ENCODE data around the gene MFSD6L. TPM values are rescaled to one million over a fixed set of nuclear protein-coding genes. Genes with fewer than 3 reads are reported as not detected.

Gene MFSD6L
- total RNA-seq, 4 donors from 2014 or later = 0.26 to 1.0 (median 0.65) TPM

DNA sequence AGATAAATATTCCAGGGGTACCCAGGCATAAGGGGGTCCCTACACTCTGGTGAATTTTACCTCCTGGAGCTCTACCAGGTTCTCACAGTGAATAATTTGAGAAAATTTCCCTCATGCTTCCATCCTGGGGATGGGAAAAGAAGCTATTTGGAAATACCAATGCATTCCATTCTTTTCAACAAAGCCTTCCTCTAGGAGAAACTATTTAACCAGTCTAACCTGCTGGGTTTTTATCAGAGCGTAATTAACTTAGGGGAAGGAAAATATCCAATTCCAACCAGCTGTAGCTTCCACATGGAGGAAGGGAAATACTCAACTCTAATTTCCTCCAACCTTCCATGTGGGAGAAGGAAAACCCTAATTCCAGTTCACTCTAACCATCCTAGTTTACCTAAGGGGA, 17.0 kb downstream of the MFSD6L start:
- Histone ChIP-seq H3K4me1 (peaks cover 9% of the 10 kb centered on the region), H3K27ac (no peak overlapping the region), H3K36me3 (no peaks in the 10 kb centered on the region), H3K9me3 (no peaks in the 10 kb centered on the region), H3K27me3 (no peaks in the 10 kb centered on the region), H3K4me3 (no peak overlapping the region)
- no peak for DNase-seq (ENCODE audit: low spot score in 2 of 2)
- WGBS = 81% methylated on average over 1 of the region's 1 CpG
- TF ChIP-seq POLR2AphosphoS5 (IDR thresholded peaks at IDR 0.05) (no peak), EP300 (IDR thresholded peaks at IDR 0.05) (no peak), POLR2A (IDR thresholded peaks at IDR 0.05) (no peak)
- TF ChIP-seq, protein P1, sequence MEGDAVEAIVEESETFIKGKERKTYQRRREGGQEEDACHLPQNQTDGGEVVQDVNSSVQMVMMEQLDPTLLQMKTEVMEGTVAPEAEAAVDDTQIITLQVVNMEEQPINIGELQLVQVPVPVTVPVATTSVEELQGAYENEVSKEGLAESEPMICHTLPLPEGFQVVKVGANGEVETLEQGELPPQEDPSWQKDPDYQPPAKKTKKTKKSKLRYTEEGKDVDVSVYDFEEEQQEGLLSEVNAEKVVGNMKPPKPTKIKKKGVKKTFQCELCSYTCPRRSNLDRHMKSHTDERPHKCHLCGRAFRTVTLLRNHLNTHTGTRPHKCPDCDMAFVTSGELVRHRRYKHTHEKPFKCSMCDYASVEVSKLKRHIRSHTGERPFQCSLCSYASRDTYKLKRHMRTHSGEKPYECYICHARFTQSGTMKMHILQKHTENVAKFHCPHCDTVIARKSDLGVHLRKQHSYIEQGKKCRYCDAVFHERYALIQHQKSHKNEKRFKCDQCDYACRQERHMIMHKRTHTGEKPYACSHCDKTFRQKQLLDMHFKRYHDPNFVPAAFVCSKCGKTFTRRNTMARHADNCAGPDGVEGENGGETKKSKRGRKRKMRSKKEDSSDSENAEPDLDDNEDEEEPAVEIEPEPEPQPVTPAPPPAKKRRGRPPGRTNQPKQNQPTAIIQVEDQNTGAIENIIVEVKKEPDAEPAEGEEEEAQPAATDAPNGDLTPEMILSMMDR (IDR thresholded peaks at IDR 0.05) = no peak

DNA sequence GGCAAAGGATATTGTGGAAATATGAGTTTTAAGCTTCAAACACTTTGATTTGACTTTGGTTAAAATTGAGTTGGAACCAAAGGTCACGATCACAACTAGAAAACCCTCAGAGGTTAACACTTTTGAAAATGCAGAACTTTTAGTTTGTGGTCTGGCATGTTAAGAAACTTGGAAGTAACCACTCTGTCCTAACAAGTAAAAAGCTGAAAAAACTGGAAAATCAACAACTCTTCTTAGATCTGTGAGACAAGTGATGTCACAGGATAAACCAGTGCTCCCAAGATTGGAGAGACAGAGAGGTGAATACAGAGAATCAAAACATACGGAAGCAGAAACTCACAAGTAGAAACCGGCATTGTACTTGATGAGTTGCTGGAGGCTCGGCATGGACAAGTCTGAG, 17.4 kb downstream of the MFSD6L start:
- Histone ChIP-seq H3K9me3 (no peaks in the 10 kb centered on the region), H3K27ac (no peak overlapping the region), H3K4me1 (peaks cover 9% of the 10 kb centered on the region), H3K36me3 (no peaks in the 10 kb centered on the region), H3K4me3 (no peak overlapping the region), H3K27me3 (no peaks in the 10 kb centered on the region)
- no peak for TF ChIP-seq EP300 (IDR thresholded peaks at IDR 0.05)
- no peak for TF ChIP-seq POLR2A (IDR thresholded peaks at IDR 0.05)
- no peak for TF ChIP-seq POLR2AphosphoS5 (IDR thresholded peaks at IDR 0.05)
- TF ChIP-seq, protein P1 (IDR thresholded peaks at IDR 0.05) = no peak
- WGBS = 67% methylated on average over 4 of the region's 4 CpGs
- DNase-seq (ENCODE audit: low spot score in 2 of 2) = no peak

DNA sequence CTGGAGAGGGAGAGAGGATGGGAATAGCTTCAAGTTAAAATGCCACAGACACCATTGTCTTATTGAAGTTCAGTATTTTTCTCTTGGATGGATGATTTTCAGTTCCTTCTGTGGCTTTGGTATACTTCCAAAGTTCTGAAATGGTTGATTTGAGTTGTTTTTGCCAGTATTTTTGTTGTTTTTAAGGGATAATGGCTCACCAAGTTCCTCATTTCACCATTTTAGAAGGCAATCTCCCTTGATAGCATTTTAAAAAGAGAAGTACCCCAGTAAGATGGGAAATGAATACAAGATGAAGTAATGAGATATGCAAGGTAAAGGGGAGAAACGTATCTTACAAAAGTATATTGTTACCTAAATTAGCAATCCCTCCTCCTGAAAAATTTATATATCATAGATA, 22.3 kb downstream of the MFSD6L start:
- 72% methylated on average over 1 of the region's 1 CpG for WGBS
- H3K9me3 ChIP-seq = peaks cover 4% of the 10 kb centered on the region
- H3K4me3 ChIP-seq = no peak overlapping the region
- H3K27me3 ChIP-seq = no peaks in the 10 kb centered on the region
- no peak for DNase-seq (ENCODE audit: low spot score in 2 of 2)
- H3K4me1 ChIP-seq = no peaks in the 10 kb centered on the region
- TF ChIP-seq POLR2A (IDR thresholded peaks at IDR 0.05) (no peak), EP300 (IDR thresholded peaks at IDR 0.05) (no peak), POLR2AphosphoS5 (IDR thresholded peaks at IDR 0.05) (no peak)
- TF ChIP-seq, protein P1 (IDR thresholded peaks at IDR 0.05) = no peak
- no peak overlapping the region for H3K27ac ChIP-seq
- no peaks in the 10 kb centered on the region for H3K36me3 ChIP-seq

DNA sequence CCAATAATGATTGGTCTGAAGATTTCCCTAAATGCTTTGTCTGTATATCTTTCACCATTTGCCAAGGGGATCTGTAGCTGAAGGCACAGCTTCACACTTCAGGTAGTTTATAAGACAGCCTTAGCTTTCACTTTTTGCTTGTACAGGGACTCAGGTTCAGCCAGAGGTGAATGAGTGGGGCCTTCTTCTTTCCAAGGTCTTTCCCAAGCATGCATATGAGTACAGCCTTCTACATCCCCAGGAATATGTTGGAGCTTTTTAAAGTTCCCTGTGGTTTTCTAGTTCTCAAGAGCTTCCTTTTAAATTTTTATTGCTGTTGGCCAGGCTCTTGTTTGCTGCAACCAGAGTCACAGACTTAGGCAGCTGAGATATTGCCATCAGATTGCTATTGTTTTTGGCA, 22.9 kb downstream of the MFSD6L start:
- Histone ChIP-seq H3K4me1 (no peaks in the 10 kb centered on the region), H3K9me3 (peaks cover 4% of the 10 kb centered on the region), H3K4me3 (no peak overlapping the region), H3K27me3 (no peaks in the 10 kb centered on the region), H3K36me3 (no peaks in the 10 kb centered on the region), H3K27ac (no peak overlapping the region)
- no peak for DNase-seq (ENCODE audit: low spot score in 2 of 2)
- no peak for TF ChIP-seq POLR2A (IDR thresholded peaks at IDR 0.05)
- TF ChIP-seq POLR2AphosphoS5 (IDR thresholded peaks at IDR 0.05) = no peak
- TF ChIP-seq, protein P1 (IDR thresholded peaks at IDR 0.05) = no peak
- TF ChIP-seq EP300 (IDR thresholded peaks at IDR 0.05) = no peak

DNA sequence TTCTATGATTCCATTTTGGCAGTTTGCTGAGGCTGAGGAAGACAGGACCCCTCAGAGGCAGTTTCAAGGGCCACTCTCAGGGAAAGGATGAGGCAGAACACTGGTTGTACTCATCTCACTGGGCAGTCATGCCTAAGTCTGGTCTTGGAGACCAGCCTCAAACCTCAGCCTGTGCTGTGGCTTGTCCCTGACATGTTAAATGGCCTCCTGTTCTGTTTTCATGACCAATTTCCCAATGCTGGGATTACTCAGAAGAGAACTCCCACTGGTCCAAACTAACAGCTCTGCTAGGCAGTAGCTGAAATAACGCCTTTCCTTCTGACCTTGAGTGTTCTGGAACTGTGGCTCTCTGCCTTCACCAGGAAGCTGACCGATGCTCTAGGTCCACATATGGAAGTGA, 32.4 kb downstream of the MFSD6L start:
- Histone ChIP-seq H3K27me3 (peaks cover 15% of the 10 kb centered on the region), H3K4me1 (no peaks in the 10 kb centered on the region), H3K27ac (no peak overlapping the region), H3K9me3 (no peaks in the 10 kb centered on the region), H3K36me3 (no peaks in the 10 kb centered on the region), H3K4me3 (no peak overlapping the region)
- TF ChIP-seq POLR2AphosphoS5 (IDR thresholded peaks at IDR 0.05) = no peak
- no peak for TF ChIP-seq POLR2A (IDR thresholded peaks at IDR 0.05)
- TF ChIP-seq EP300 (IDR thresholded peaks at IDR 0.05) = no peak
- TF ChIP-seq, protein P1 (IDR thresholded peaks at IDR 0.05) = no peak
- no peak for DNase-seq (ENCODE audit: low spot score in 2 of 2)
- WGBS = 93% methylated on average over 2 of the region's 2 CpGs
